ENCODE results near the gene GNPNAT1. TPM values are rescaled to one million over a fixed set of nuclear protein-coding genes. Genes with fewer than 3 reads are reported as not detected.
A peak's percentile ranks its signal among the peaks of the same experiment; 100 is the strongest.

GNPNAT1 gene
- total and polyA plus RNA-seq, 9 of the 15 experiments (the other 6 are each of a cell fraction or from before 2014, with no cell fraction given): 15.8 to 27.7 (median 25.3) TPM

GRCh38 chr14:52791223-52792096 is at the start of gene GNPNAT1 (continued):
- TF ChIP-seq FUS (optimal IDR thresholded peaks at IDR 0.05; ENCODE audit: low read depth, low read length): no peak
- no peak for TF ChIP-seq ZNF184 (CRISPR knock-in tag; IDR thresholded peaks at IDR 0.05)
- TF ChIP-seq ZNF280A (IDR thresholded peaks at IDR 0.05; ENCODE audit: low read depth, partially characterized antibody): no peak
- no peak for TF ChIP-seq GTF2F1 (IDR thresholded peaks at IDR 0.05; ENCODE audit: low read depth, low read length)
- no peak for TF ChIP-seq NR2F6 (CRISPR knock-in tag; IDR thresholded peaks at IDR 0.05)
- TF ChIP-seq TCFL5 (CRISPR knock-in tag; conservative IDR thresholded peaks at IDR 0.05): no peak
- 0 out of 2 replicates have a peak, but pooled peaks have one; percentile 15 for TF ChIP-seq ZEB2 (IDR thresholded peaks at IDR 0.05)
- TF ChIP-seq ELF1 (tag; IDR thresholded peaks at IDR 0.05): no peak
- no peak for TF ChIP-seq PURB (CRISPR knock-in tag; IDR thresholded peaks at IDR 0.05; ENCODE audit: low read depth)
- no peak for TF ChIP-seq ZNF407 (IDR thresholded peaks at IDR 0.05; ENCODE audit: low read depth)
- TF ChIP-seq SMARCA5 (IDR thresholded peaks at IDR 0.05): no peak
- no peak for TF ChIP-seq CEBPG (CRISPR knock-in tag; IDR thresholded peaks at IDR 0.05)
- no peak for TF ChIP-seq CEBPG (tag; conservative IDR thresholded peaks at IDR 0.05 in 1 of 2, IDR thresholded peaks at IDR 0.05 in 1 of 2)
- no peak for TF ChIP-seq GTF2B (IDR thresholded peaks at IDR 0.05; ENCODE audit: extremely low read depth, insufficient read length)
- no peak for TF ChIP-seq CAMTA2 (CRISPR knock-in tag; conservative IDR thresholded peaks at IDR 0.05)
- TF ChIP-seq HDAC1 (IDR thresholded peaks at IDR 0.05): peak in 1 of 2 experiments; percentile 49; a peak in 2 of 4 replicates
- TF ChIP-seq MCM5 (IDR thresholded peaks at IDR 0.05; ENCODE audit: low read depth): no peak
- TF ChIP-seq THAP7 (CRISPR knock-in tag; IDR thresholded peaks at IDR 0.05): no peak
